Natural killer cell (primary cell): ENCODE results near the gene HDAC4. TPM values are rescaled to one million over a fixed set of nuclear protein-coding genes. Genes with fewer than 3 reads are reported as not detected.
A peak's percentile ranks its signal among the peaks of the same experiment; 100 is the strongest.

ENCODE experiments used
- ATAC-seq, 3 donors: fragments of 150-1000 bp in 2 of 3; fragments of 200-7000 bp in 1 of 3; cut with Tn5 transposase; 1 replicate in 1 of 3; 2 replicates in 2 of 3; pipeline ENCODE4 v1.10.0; 2021; ENCODE audit warnings: mild to moderate bottlenecking in 2 of 3, moderate library complexity in 2 of 3
- DNase-seq, 2 donors: peaks; one replicate each; pipeline versions ENCODE4 v3.0.0 to v3.0.0-alpha.2; 2013 to 2021; ENCODE audit warnings: mixed read lengths in 1 of 2
- H3K27ac ChIP-seq: one replicate; pipeline ENCODE4 v1.5.1; 2013; ENCODE audit warnings: mild to moderate bottlenecking, low read length
- H3K27me3 ChIP-seq: one replicate; pipeline ENCODE4 v1.6.1; 2013; ENCODE audit warnings: low read length; ENCODE audit not compliant: control insufficient read depth, insufficient read depth
- H3K36me3 ChIP-seq: one replicate; pipeline ENCODE4 v1.6.1; 2013; ENCODE audit warnings: low read length; ENCODE audit not compliant: control insufficient read depth, insufficient read depth
- H3K4me1 ChIP-seq: one replicate; pipeline ENCODE4 v1.6.1; 2013; ENCODE audit warnings: low read length; ENCODE audit not compliant: control insufficient read depth, insufficient read depth
- H3K4me3 ChIP-seq: one replicate; pipeline ENCODE4 v1.5.1; 2013; ENCODE audit warnings: low read length
- H3K9me3 ChIP-seq: one replicate; pipeline ENCODE4 v1.6.1; 2013; ENCODE audit warnings: low read length; ENCODE audit not compliant: control insufficient read depth, insufficient read depth
- H3K27ac Mint-ChIP-seq, 2 donors: one replicate each; pipeline ENCODE4 v1.8.0; 2022; ENCODE audit warnings: mild to moderate bottlenecking in 2 of 2, mixed read lengths in 2 of 2, moderate library complexity in 1 of 2
- H3K27me3 Mint-ChIP-seq, 2 donors: one replicate each; pipeline ENCODE4 v1.8.0; 2022; ENCODE audit warnings: low read depth in 2 of 2, mixed read lengths in 2 of 2
- H3K36me3 Mint-ChIP-seq: one replicate; pipeline ENCODE4 v1.8.0; 2022; ENCODE audit warnings: mixed read lengths
- H3K4me1 Mint-ChIP-seq, 2 donors: one replicate each; pipeline ENCODE4 v1.8.0; 2022; ENCODE audit warnings: mixed read lengths in 2 of 2
- H3K4me3 Mint-ChIP-seq: one replicate; pipeline ENCODE4 v1.8.0; 2022; ENCODE audit warnings: mild to moderate bottlenecking, moderate library complexity, mixed read lengths
- H3K9me3 Mint-ChIP-seq, 2 donors: one replicate each; pipeline ENCODE4 v1.8.0; 2022; ENCODE audit warnings: mixed read lengths in 2 of 2
- WGBS: methylation state at CpG from one replicate; pipeline ENCODE4 v1.1.7; 2013; ENCODE audit warnings: missing lambda C conversion rate; ENCODE audit not compliant: insufficient coverage; 5-methylcytosine and 5-hydroxymethylcytosine counted together
- intact Hi-C: fragments of 100-400 bp; cut with micrococcal nuclease; formaldehyde crosslinking; loops from one replicate; pipeline ENCODE4 v1.14.2; 2022
- total RNA-seq, 4 donors: library from RNA; stranded (reverse); fragments of 120-200 nt in 1 of 4; gene quantifications; one replicate each; pipeline versions ENCODE4 v1.2.3 to v1.2.4, GENCODE V29; 2013 to 2022
- TF ChIP-seq, protein P1 (sequence below): fragments of 200-600 bp; IDR thresholded peaks from one replicate; pipeline ENCODE4 v1.8.0; 2022; ENCODE audit warnings: antibody characterized with exemption

HDAC4 gene
- total RNA-seq, 3 donors from 2014 or later (not counting 1 experiment from before 2014, with no cell fraction given): 74.9 to 105 (median 100) TPM

DNA sequence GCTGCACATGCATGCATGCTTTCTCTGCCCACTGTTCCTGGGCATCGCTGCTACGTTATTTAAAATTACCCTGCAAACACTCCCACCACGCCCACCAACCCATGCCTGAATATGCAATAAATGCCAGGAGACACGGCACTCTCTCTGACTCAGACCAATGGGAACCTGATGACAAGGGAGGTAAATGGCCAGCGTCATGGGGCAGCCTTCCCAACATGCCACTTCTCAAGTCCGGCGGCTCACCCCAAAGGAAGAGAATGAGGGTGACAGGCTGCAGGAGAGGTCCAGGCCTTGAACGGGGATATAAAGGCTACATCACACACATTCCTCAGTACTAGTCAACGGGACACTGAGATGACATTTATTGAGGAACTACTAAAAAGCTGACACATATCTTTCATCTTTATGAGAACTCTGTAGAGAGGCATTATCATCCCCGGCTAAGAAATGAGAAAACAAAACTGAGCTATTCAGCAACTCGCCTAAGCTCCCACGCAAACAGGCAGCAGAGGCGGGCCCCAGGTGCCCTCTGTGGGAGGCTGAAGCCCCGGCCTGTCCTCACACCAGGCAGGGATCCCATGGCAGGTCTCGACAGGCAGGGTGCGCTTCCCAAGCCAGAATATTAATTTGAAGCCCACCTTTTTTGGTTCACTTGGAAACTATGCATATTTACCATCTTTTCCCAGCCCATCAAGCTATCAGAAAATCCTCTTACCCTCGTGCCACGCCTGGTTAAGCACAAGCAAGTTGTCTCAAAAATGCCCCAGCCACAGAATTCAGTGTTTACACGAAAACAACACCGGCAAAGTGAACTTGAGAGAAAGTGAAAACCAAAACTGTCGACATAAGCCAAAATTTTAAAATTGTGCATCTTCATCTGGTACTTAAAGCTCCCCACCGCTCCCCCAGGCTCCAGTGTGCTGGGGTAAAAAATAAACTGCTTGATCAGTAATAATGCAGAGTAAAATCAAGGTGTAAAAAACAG lies 166.3 kb downstream of the HDAC4 start:
- H3K27me3 ChIP-seq: no peaks in the 10 kb centered on the region
- H3K4me1 ChIP-seq: peaks cover 40% of the 10 kb centered on the region
- Mint-ChIP-seq H3K9me3 (no peaks in the 10 kb centered on the region), H3K27ac (no peak overlapping the region), H3K4me3 (no peak overlapping the region), H3K36me3 (no peaks in the 10 kb centered on the region), H3K27me3 (no peaks in the 10 kb centered on the region), H3K4me1 (peaks cover 41 to 42% of the 10 kb centered on the region in 2 donors)
- intact Hi-C loops: no loop called here
- no peak overlapping the region for H3K27ac ChIP-seq
- 80% methylated on average over 21 of the region's 22 CpGs for WGBS
- peaks cover 6% of the 10 kb centered on the region for H3K36me3 ChIP-seq
- TF ChIP-seq, protein P1, sequence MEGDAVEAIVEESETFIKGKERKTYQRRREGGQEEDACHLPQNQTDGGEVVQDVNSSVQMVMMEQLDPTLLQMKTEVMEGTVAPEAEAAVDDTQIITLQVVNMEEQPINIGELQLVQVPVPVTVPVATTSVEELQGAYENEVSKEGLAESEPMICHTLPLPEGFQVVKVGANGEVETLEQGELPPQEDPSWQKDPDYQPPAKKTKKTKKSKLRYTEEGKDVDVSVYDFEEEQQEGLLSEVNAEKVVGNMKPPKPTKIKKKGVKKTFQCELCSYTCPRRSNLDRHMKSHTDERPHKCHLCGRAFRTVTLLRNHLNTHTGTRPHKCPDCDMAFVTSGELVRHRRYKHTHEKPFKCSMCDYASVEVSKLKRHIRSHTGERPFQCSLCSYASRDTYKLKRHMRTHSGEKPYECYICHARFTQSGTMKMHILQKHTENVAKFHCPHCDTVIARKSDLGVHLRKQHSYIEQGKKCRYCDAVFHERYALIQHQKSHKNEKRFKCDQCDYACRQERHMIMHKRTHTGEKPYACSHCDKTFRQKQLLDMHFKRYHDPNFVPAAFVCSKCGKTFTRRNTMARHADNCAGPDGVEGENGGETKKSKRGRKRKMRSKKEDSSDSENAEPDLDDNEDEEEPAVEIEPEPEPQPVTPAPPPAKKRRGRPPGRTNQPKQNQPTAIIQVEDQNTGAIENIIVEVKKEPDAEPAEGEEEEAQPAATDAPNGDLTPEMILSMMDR: no peak
- no peak for ATAC-seq
- H3K9me3 ChIP-seq: no peaks in the 10 kb centered on the region
- H3K4me3 ChIP-seq: no peak overlapping the region
- DNase-seq: no peak

DNA sequence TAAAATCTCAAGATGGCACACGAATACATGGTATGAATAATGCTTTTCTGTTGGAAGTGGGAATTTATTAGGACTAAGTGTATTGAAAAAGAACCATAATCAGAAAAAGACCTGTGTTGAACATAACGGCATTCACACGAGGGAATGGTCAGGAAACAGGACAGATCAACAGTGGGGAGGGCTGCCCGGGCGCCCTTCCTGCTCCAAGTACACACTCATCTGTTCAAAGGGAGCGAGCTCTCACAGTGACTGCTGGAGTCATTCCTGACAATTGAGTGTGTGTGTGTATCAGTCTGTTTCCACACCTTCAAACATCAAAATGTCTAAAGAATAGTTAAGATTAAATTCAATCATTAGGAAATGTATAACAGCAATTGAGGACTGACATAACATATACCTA lies 167.2 kb downstream of the HDAC4 start:
- Mint-ChIP-seq H3K9me3 (no peaks in the 10 kb centered on the region), H3K36me3 (no peaks in the 10 kb centered on the region), H3K4me3 (peak overlapping the region; percentile 18), H3K27ac (no peak overlapping the region), H3K4me1 (peaks cover 40 to 42% of the 10 kb centered on the region in 2 donors), H3K27me3 (no peaks in the 10 kb centered on the region)
- ATAC-seq (no peak), DNase-seq (no peak)
- TF ChIP-seq, protein P1: no peak
- no peaks in the 10 kb centered on the region for H3K27me3 ChIP-seq
- H3K9me3 ChIP-seq: no peaks in the 10 kb centered on the region
- peaks cover 40% of the 10 kb centered on the region for H3K4me1 ChIP-seq
- WGBS: 98% methylated on average over 5 of the region's 6 CpGs
- intact Hi-C loops: no loop called here
- no peak overlapping the region for H3K4me3 ChIP-seq
- H3K27ac ChIP-seq: no peak overlapping the region
- H3K36me3 ChIP-seq: peaks cover 9% of the 10 kb centered on the region

DNA sequence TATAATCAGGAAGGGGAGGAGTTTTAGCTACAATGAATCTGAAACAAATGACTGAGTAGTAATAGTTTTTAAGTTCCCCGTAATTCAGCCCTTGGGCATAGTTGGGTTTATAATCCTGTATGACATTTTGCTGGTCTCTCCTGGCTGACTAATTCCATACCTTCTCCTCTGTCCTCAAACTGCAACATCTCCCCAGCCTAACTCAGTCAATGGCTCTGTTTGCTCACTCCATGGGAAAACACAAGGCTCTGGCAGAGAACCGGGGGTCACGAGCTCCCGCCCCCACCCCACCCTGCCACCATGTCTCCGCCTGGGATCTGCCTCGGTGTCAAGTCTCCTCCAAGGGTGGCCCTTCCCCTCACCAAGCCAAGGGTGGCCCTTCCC lies 168.6 kb downstream of the HDAC4 start:
- Mint-ChIP-seq H3K4me3 (peak overlapping the region; percentile 52), H3K27ac (peak overlapping the region; percentile 51 to 58), H3K36me3 (no peaks in the 10 kb centered on the region), H3K27me3 (no peaks in the 10 kb centered on the region), H3K9me3 (no peaks in the 10 kb centered on the region), H3K4me1 (peaks cover 43 to 48% of the 10 kb centered on the region in 2 donors)
- TF ChIP-seq, protein P1: no peak
- Histone ChIP-seq H3K36me3 (peaks cover 11% of the 10 kb centered on the region), H3K27me3 (no peaks in the 10 kb centered on the region), H3K4me3 (no peak overlapping the region), H3K9me3 (no peaks in the 10 kb centered on the region), H3K4me1 (peaks cover 46% of the 10 kb centered on the region), H3K27ac (no peak overlapping the region)
- ATAC-seq (no peak), DNase-seq (no peak)
- WGBS: 97% methylated on average over 6 of the region's 6 CpGs
- intact Hi-C loops: no loop called here
